ENCODE measurements around the gene LHFPL2. TPM values are rescaled to one million over a fixed set of nuclear protein-coding genes. Genes with fewer than 3 reads are reported as not detected.

The LHFPL2 gene
- total and polyA plus RNA-seq, 2 experiments from 2014 or later, result 10.6 to 50.8 TPM

GRCh38 chr5:78500871-78501270 lies 147.7 kb downstream of the LHFPL2 start:
- Histone ChIP-seq H3K4me1 (ENCODE audit: insufficient read depth) (peaks cover 41% of the 10 kb centered on the region), H3K4me3 (no peak overlapping the region), H3F3A (replicated peaks; ENCODE audit: low read depth) (no peaks in the 10 kb centered on the region), H3K27me3 (ENCODE audit: insufficient read depth) (no peaks in the 10 kb centered on the region), H2AFZ (no peak overlapping the region), H3K27ac (ENCODE audit: low read depth) (no peak overlapping the region), H4K20me1 (replicated peaks; ENCODE audit: insufficient read depth) (peaks cover 15% of the 10 kb centered on the region; the same call in 1 of the 2 replicates), H3K4me2 (no peak overlapping the region), H3K36me3 (ENCODE audit: insufficient read depth) (no peaks in the 10 kb centered on the region), H3K79me2 (replicated peaks; ENCODE audit: insufficient read depth) (peaks cover 67% of the 10 kb centered on the region), H3K9me2 (ENCODE audit: insufficient read depth) (no peaks in the 10 kb centered on the region)
- ATAC-seq, result no peak
- no peaks in the 10 kb centered on the region; the same call in 2 of the 3 replicates for H3K36me3 Mint-ChIP-seq (ENCODE audit: low read depth)
- no peak overlapping the region for H3K4me3 Mint-ChIP-seq
- TF ChIP-seq CTCF (conservative IDR thresholded peaks at IDR 0.05; ENCODE audit: low read depth in 2 of 2) (no peak), REST (IDR thresholded peaks at IDR 0.05; ENCODE audit: unreplicated experiment) (no peak), EZH2 (IDR thresholded peaks at IDR 0.05; ENCODE audit: low read depth, unreplicated experiment) (no peak), NANOG (IDR thresholded peaks at IDR 0.05; ENCODE audit: borderline replicate concordance) (no peak), STAT1 (IDR thresholded peaks at IDR 0.05; ENCODE audit: unreplicated experiment) (no peak)
- DNase-seq (ENCODE audit: low spot score), result no peak
- no peaks in the 10 kb centered on the region for H3K9me3 Mint-ChIP-seq
- H3K27me3 Mint-ChIP-seq (ENCODE audit: insufficient read depth, low read depth, poor library complexity), result peaks cover 11% of the 10 kb centered on the region
- peaks cover 71% of the 10 kb centered on the region for H3K4me1 Mint-ChIP-seq
- no peak overlapping the region for H3K27ac Mint-ChIP-seq

- H3K4me2 ChIP-seq, result no peak overlapping the region
- peaks cover 40% of the 10 kb centered on the region for H3K4me1 ChIP-seq (ENCODE audit: insufficient read depth)
- H3K36me3 Mint-ChIP-seq (ENCODE audit: low read depth), result no peaks in the 10 kb centered on the region; the same call in 1 of the 3 replicates
- no peaks in the 10 kb centered on the region for H3F3A ChIP-seq (replicated peaks; ENCODE audit: low read depth)
- H3K4me1 Mint-ChIP-seq, result peaks cover 72% of the 10 kb centered on the region
- no peaks in the 10 kb centered on the region for H3K27me3 ChIP-seq (ENCODE audit: insufficient read depth)
- H3K9me2 ChIP-seq (ENCODE audit: insufficient read depth), result peaks cover 5% of the 10 kb centered on the region; the same call in 1 of the 2 replicates
- peaks cover 64% of the 10 kb centered on the region for H3K79me2 ChIP-seq (replicated peaks; ENCODE audit: insufficient read depth)
- H3K4me3 Mint-ChIP-seq, result no peak overlapping the region
- ATAC-seq (no peak), DNase-seq (ENCODE audit: low spot score) (no peak)
- no peak overlapping the region for H3K27ac Mint-ChIP-seq
- H2AFZ ChIP-seq, result no peak overlapping the region
- no peaks in the 10 kb centered on the region for H3K9me3 Mint-ChIP-seq
- peaks cover 9% of the 10 kb centered on the region for H3K27me3 Mint-ChIP-seq (ENCODE audit: insufficient read depth, low read depth, poor library complexity)
- H3K4me3 ChIP-seq, result no peak overlapping the region
- H3K36me3 ChIP-seq (ENCODE audit: insufficient read depth), result no peaks in the 10 kb centered on the region
- 0 out of 2 replicates have a peak, but pooled peaks cover 11% of the 10 kb centered on the region for H4K20me1 ChIP-seq (replicated peaks; ENCODE audit: insufficient read depth)
- no peak overlapping the region for H3K27ac ChIP-seq (ENCODE audit: low read depth)
- TF ChIP-seq EZH2 (IDR thresholded peaks at IDR 0.05; ENCODE audit: low read depth, unreplicated experiment) (no peak), STAT1 (IDR thresholded peaks at IDR 0.05; ENCODE audit: unreplicated experiment) (no peak), POLR2AphosphoS5 (IDR thresholded peaks at IDR 0.05; ENCODE audit: low read depth) (no peak), CTCF (conservative IDR thresholded peaks at IDR 0.05; ENCODE audit: low read depth in 2 of 2) (no peak), EZH2phosphoT487 (IDR thresholded peaks at IDR 0.05; ENCODE audit: unreplicated experiment) (no peak), ETS1 (IDR thresholded peaks at IDR 0.05) (no peak)
These were observed 148.5 kb downstream of the LHFPL2 start for GRCh38 chr5:78500028-78500427.
